WTC11 (cell line): ENCODE data around the gene NTN1. TPM values are rescaled to one million over a fixed set of nuclear protein-coding genes. Genes with fewer than 3 reads are reported as not detected.

Experiments
- ATAC-seq: fragments of 200-7000 bp; cut with Tn5 transposase; 2 replicates; pipeline ENCODE4 v1.10.0; 2021; ENCODE audit warnings: mild to moderate bottlenecking, moderate library complexity
- CTCF ChIA-PET: fragments of 300-600 bp; sonication (Branson Sonifier 250); formaldehyde crosslinking; loops from one replicate; lab custom pipeline; 2021; ENCODE audit warnings: antibody characterized with exemption; lab: Charles Lee
- POLR2A ChIA-PET: fragments of 350-600 bp; sonication (Branson Sonifier 250); formaldehyde crosslinking; loops from one replicate; lab custom pipeline; 2021; ENCODE audit warnings: antibody characterized with exemption; lab: Charles Lee
- DNase-seq: peaks from one replicate; pipeline ENCODE4 v3.0.0; 2021; ENCODE audit warnings: low spot score
- H3K27ac Mint-ChIP-seq: 2 replicates; pipeline ENCODE4 v1.8.0; 2021; ENCODE audit warnings: mixed read lengths
- H3K27me3 Mint-ChIP-seq: 2 replicates; pipeline ENCODE4 v1.8.0; 2021; ENCODE audit warnings: low read depth, mild to moderate bottlenecking, moderate library complexity, mixed read lengths
- H3K36me3 Mint-ChIP-seq: 2 replicates; pipeline ENCODE4 v1.8.0; 2021; ENCODE audit warnings: mixed read lengths
- H3K4me1 Mint-ChIP-seq: 2 replicates; pipeline ENCODE4 v1.8.0; 2022; ENCODE audit warnings: mixed read lengths
- H3K4me3 Mint-ChIP-seq: 2 replicates; pipeline ENCODE4 v1.8.0; 2021; ENCODE audit warnings: mild to moderate bottlenecking, moderate library complexity, mixed read lengths
- H3K9me3 Mint-ChIP-seq: 2 replicates; pipeline ENCODE4 v1.8.0; 2021; ENCODE audit warnings: mixed read lengths
- ATF6 ChIP-seq: sonication (generic); formaldehyde crosslinking; IDR thresholded peaks from 2 replicates; pipeline ENCODE4 v1.8.1; 2023; ENCODE audit warnings: mild to moderate bottlenecking, missing genetic modification reagents
- CBFB ChIP-seq: sonication (generic); formaldehyde crosslinking; IDR thresholded peaks from 2 replicates; pipeline ENCODE4 v1.8.1; 2022; ENCODE audit warnings: mild to moderate bottlenecking, low read depth, missing genetic modification reagents
- CDX4 ChIP-seq: fragments of 250-450 bp; sonication (Bioruptor Pico); IDR thresholded peaks from 2 replicates; pipeline ENCODE4 v1.9.0; 2021; ENCODE audit warnings: moderate library complexity, mild to moderate bottlenecking, inconsistent platforms, borderline replicate concordance
- E2F5 ChIP-seq: sonication (generic); formaldehyde crosslinking; IDR thresholded peaks from 2 replicates; pipeline ENCODE4 v1.8.1; 2022; ENCODE audit warnings: mild to moderate bottlenecking, moderate library complexity, missing genetic modification reagents
- ELF4 ChIP-seq: sonication (generic); formaldehyde crosslinking; IDR thresholded peaks from 2 replicates; pipeline ENCODE4 v1.8.1; 2022; ENCODE audit warnings: low read depth, mild to moderate bottlenecking, moderate library complexity, missing genetic modification reagents
- FOXP1 ChIP-seq: sonication (generic); formaldehyde crosslinking; IDR thresholded peaks from 2 replicates; pipeline ENCODE4 v1.8.0; 2022; ENCODE audit warnings: missing genetic modification reagents, mild to moderate bottlenecking, moderate library complexity, borderline replicate concordance
- GABPB1 ChIP-seq: sonication (generic); formaldehyde crosslinking; IDR thresholded peaks from 2 replicates; pipeline ENCODE4 v1.8.1; 2023; ENCODE audit warnings: mild to moderate bottlenecking, missing genetic modification reagents
- HMGXB4 ChIP-seq: sonication (generic); formaldehyde crosslinking; IDR thresholded peaks from 2 replicates; pipeline ENCODE4 v1.8.1; 2023; ENCODE audit warnings: mild to moderate bottlenecking, moderate library complexity, missing genetic modification reagents
- NFATC4 ChIP-seq: fragments of 250-450 bp; sonication (Bioruptor Pico); IDR thresholded peaks from 2 replicates; pipeline ENCODE4 v1.9.0; 2021; ENCODE audit warnings: mild to moderate bottlenecking
- NFE2L1 ChIP-seq: sonication (generic); formaldehyde crosslinking; IDR thresholded peaks from 2 replicates; pipeline ENCODE4 v1.8.1; 2023; ENCODE audit warnings: missing genetic modification reagents
- NR3C1 ChIP-seq: sonication (generic); formaldehyde crosslinking; conservative IDR thresholded peaks from 2 replicates; pipeline ENCODE4 v1.8.1; 2023; ENCODE audit warnings: low read depth, mild to moderate bottlenecking, missing genetic modification reagents
- PREB ChIP-seq: sonication (generic); formaldehyde crosslinking; IDR thresholded peaks from 2 replicates; pipeline ENCODE4 v1.8.1; 2022; ENCODE audit warnings: mild to moderate bottlenecking, missing genetic modification reagents, moderate library complexity, borderline replicate concordance
- SMAD4 ChIP-seq: sonication (generic); formaldehyde crosslinking; IDR thresholded peaks from 2 replicates; pipeline ENCODE4 v1.8.0; 2022; ENCODE audit warnings: mild to moderate bottlenecking, missing genetic modification reagents
- TP53 ChIP-seq: sonication (generic); formaldehyde crosslinking; IDR thresholded peaks from 2 replicates; pipeline ENCODE4 v1.8.1; 2023; ENCODE audit warnings: mild to moderate bottlenecking, missing genetic modification reagents
- total RNA-seq: library from RNA; stranded (reverse); gene quantifications from 3 replicates; pipeline ENCODE4 v1.2.3, GENCODE V29; 2021

Gene NTN1
- total RNA-seq, 1 experiment from 2014 or later = 5.5 TPM

GRCh38 chr17:9287306-9287705 lies 266.0 kb downstream of the NTN1 start:
- CTCF ChIA-PET = interaction anchor here (0.7 to 1.8 kb wide), 2 partner anchors 43 to 125 kb away, joined by 3 to 6 read pairs; no protein-coding TSS in a partner anchor
- POLR2A ChIA-PET = no interaction called here
- no peak overlapping the region; the same call in 1 of the 2 replicates for H3K27ac Mint-ChIP-seq
- no peaks in the 10 kb centered on the region; the same call in 1 of the 2 replicates for H3K9me3 Mint-ChIP-seq
- no peaks in the 10 kb centered on the region for H3K27me3 Mint-ChIP-seq
- ATAC-seq (no peak), DNase-seq (no peak)
- no peak overlapping the region for H3K4me3 Mint-ChIP-seq
- TF ChIP-seq CDX4 (CRISPR knock-in tag) (no peak), TP53 (CRISPR knock-in tag) (no peak), NFATC4 (CRISPR knock-in tag) (no peak), FOXP1 (no peak), ELF4 (CRISPR knock-in tag) (no peak)
- H3K4me1 Mint-ChIP-seq = peaks cover 44% of the 10 kb centered on the region
- no peaks in the 10 kb centered on the region for H3K36me3 Mint-ChIP-seq

GRCh38 chr17:9290226-9290613 lies 268.9 kb downstream of the NTN1 start:
- CTCF ChIA-PET = no interaction called here
- POLR2A ChIA-PET = no interaction called here
- peaks cover 23% of the 10 kb centered on the region for H3K4me1 Mint-ChIP-seq

More at GRCh38 chr17:9290226-9290613, 268.9 kb downstream of the NTN1 start:
- H3K36me3 Mint-ChIP-seq = no peaks in the 10 kb centered on the region
- no peaks in the 10 kb centered on the region; the same call in 1 of the 2 replicates for H3K9me3 Mint-ChIP-seq
- TF ChIP-seq SMAD4 (no peak), ATF6 (no peak), TP53 (CRISPR knock-in tag) (no peak), E2F5 (CRISPR knock-in tag) (no peak), HMGXB4 (CRISPR knock-in tag) (no peak), NFE2L1 (no peak), GABPB1 (CRISPR knock-in tag) (no peak), PREB (CRISPR knock-in tag) (no peak), CBFB (CRISPR knock-in tag) (no peak), NR3C1 (CRISPR knock-in tag) (no peak)
- TF ChIP-seq, all 79 proteins: peak for 0
- no peak for ATAC-seq
- DNase-seq = no peak
- no peak overlapping the region for H3K4me3 Mint-ChIP-seq
- H3K27ac Mint-ChIP-seq = no peak overlapping the region
- no peaks in the 10 kb centered on the region for H3K27me3 Mint-ChIP-seq
